Measurements from ENCODE around the gene SETD7. TPM values are rescaled to one million over a fixed set of nuclear protein-coding genes. Genes with fewer than 3 reads are reported as not detected.

Gene SETD7
- total and polyA plus RNA-seq, 2 of the 4 experiments (the other 2 are of a cell fraction), result 17.0 to 46.6 TPM

GRCh38 chr4:139550724-139551429 is 5.1 kb downstream of the SETD7 start:
- no peak overlapping the region for H3K27ac ChIP-seq (ENCODE audit: insufficient read depth, low read length)
- CTCF ChIA-PET, result no interaction called here
- no CpG with 5 or more reads among the region's 5 CpGs for WGBS, 2 experiments (ENCODE audit: extremely low coverage in 2 of 2, insufficient read length in 1 of 2)

More at GRCh38 chr4:139550724-139551429, 5.1 kb downstream of the SETD7 start:
- POLR2A ChIA-PET (ENCODE audit: unreplicated experiment), result no interaction called here
- Histone ChIP-seq H2BK5ac (ENCODE audit: low read depth, low read length, poor library complexity, severe bottlenecking) (no peak overlapping the region), H3K4me1 (ENCODE audit: control insufficient read depth, insufficient read depth, low read length) (peaks cover 9% of the 10 kb centered on the region), H2BK20ac (ENCODE audit: low read depth, low read length) (no peak overlapping the region), H3K9me3 (ENCODE audit: control insufficient read depth, insufficient read depth, low read length) (no peaks in the 10 kb centered on the region), H4K20me1 (ENCODE audit: insufficient read depth, low read length) (peaks cover 59% of the 10 kb centered on the region), H2AK9ac (replicated peaks; ENCODE audit: low read depth, low read length, poor library complexity) (no peak overlapping the region), H3K23ac (ENCODE audit: low read depth, low read length) (no peak overlapping the region), H3K9me1 (ENCODE audit: insufficient read depth, low read length) (peaks cover 16% of the 10 kb centered on the region), H2BK120ac (ENCODE audit: low read depth, low read length) (no peak overlapping the region), H2AFZ (replicated peaks; ENCODE audit: low read length, poor library complexity) (no peak overlapping the region), H3K9ac (ENCODE audit: low read depth, low read length) (no peak overlapping the region), H3K4me3 (ENCODE audit: insufficient read depth, low read depth, low read length) (no peak overlapping the region), H3K4me2 (ENCODE audit: low read depth, low read length) (no peak overlapping the region; the same call in 1 of the 2 replicates), H3K4ac (ENCODE audit: low read depth, low read length) (no peak overlapping the region), H3K27me3 (ENCODE audit: control insufficient read depth, insufficient read depth, low read length) (no peaks in the 10 kb centered on the region), H3K36me3 (ENCODE audit: control insufficient read depth, insufficient read depth, low read length) (peaks cover 5% of the 10 kb centered on the region), H4K8ac (ENCODE audit: low read depth in 2 of 2, low read length in 2 of 2) (no peak overlapping the region), H4K91ac (ENCODE audit: insufficient read depth, low read depth, low read length) (no peak overlapping the region), H3K14ac (replicated peaks; ENCODE audit: low read depth, low read length) (no peak overlapping the region), H3K56ac (ENCODE audit: extremely low read depth, insufficient read depth, low read length) (no peak overlapping the region), H4K5ac (ENCODE audit: low read depth, low read length) (no peak overlapping the region), H3K79me1 (ENCODE audit: low read depth in 1 of 2, low read length in 2 of 2) (peaks cover 33 to 68% of the 10 kb centered on the region in 2 experiments), H2BK15ac (ENCODE audit: low read depth, low read length) (no peak overlapping the region), H3K18ac (ENCODE audit: low read depth, low read length) (no peak overlapping the region), H2AK5ac (ENCODE audit: low read depth, low read length) (no peak overlapping the region)
- dilution Hi-C loops (cut with HindIII; ENCODE audit: low sequenced_read_pairs, unreplicated experiment) (no loop called here), intact Hi-C loops (cut with micrococcal nuclease) (no loop called here), in situ Hi-C loops (cut with MboI; ENCODE audit: low sequenced_read_pairs) (no loop called here)
- ATAC-seq (ENCODE audit: low read depth), result no peak
- TF ChIP-seq RCOR1 (IDR thresholded peaks at IDR 0.05; ENCODE audit: insufficient replicate concordance, low read length), result no peak
- no peak for TF ChIP-seq CTCF (conservative IDR thresholded peaks at IDR 0.05; ENCODE audit: low read depth, low read length)
- no peak for TF ChIP-seq USF2 (IDR thresholded peaks at IDR 0.05; ENCODE audit: low read depth, low read length)
- no peak for TF ChIP-seq SMC3 (IDR thresholded peaks at IDR 0.05; ENCODE audit: low read depth, low read length)
- TF ChIP-seq ELK1 (IDR thresholded peaks at IDR 0.05; ENCODE audit: borderline replicate concordance, low read depth, low read length), result no peak
- no peak for TF ChIP-seq MAZ (IDR thresholded peaks at IDR 0.05; ENCODE audit: borderline replicate concordance, low read depth, low read length)
- no peak for TF ChIP-seq POLR2A (IDR thresholded peaks at IDR 0.05; ENCODE audit: low read depth, low read length)
- no peak for TF ChIP-seq NFE2L2 (IDR thresholded peaks at IDR 0.05; ENCODE audit: low read depth, low read length)
- no peak for TF ChIP-seq CHD1 (IDR thresholded peaks at IDR 0.05; ENCODE audit: low read depth, low read length)
- no peak; the same call in 1 of the 2 replicates for TF ChIP-seq MAFK (IDR thresholded peaks at IDR 0.05; ENCODE audit: low read depth, low read length)
- no peak for TF ChIP-seq MXI1 (IDR thresholded peaks at IDR 0.05; ENCODE audit: borderline replicate concordance, low read depth, low read length)
- TF ChIP-seq FOS (IDR thresholded peaks at IDR 0.05; ENCODE audit: low read depth, low read length), result no peak
- no peak for TF ChIP-seq BHLHE40 (IDR thresholded peaks at IDR 0.05; ENCODE audit: low read depth, low read length)
- TF ChIP-seq RAD21 (IDR thresholded peaks at IDR 0.05; ENCODE audit: low read length), result no peak
- TF ChIP-seq CEBPB (IDR thresholded peaks at IDR 0.05; ENCODE audit: low read depth, low read length), result no peak
- no peak for TF ChIP-seq RFX5 (IDR thresholded peaks at IDR 0.05; ENCODE audit: low read depth, low read length)
- BruUV-seq (replicated peaks), result no TSS peak
- peak; percentile 45 for DNase-seq
